Measurements from ENCODE around the gene PCYT1A.

DNA sequence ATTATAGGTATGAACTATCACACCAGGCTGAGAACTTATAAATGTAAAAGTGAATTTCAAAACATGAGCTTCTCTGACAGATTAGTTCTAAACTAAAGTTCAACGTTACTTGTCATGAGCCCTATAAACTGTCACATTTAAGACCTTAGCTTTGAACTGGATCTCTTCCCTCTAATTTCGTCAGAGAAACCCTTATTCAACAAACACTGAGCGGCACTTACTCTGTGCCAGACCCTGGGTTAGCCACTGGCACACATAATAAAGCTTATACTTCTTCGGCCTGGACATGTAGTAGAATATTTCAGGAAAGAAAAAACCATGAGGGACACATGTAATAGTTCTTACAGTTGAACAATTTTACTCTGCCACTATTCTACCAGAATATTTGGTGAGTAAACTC is 5.6 kb downstream of the PCYT1A start:
- TF ChIP-seq, protein P1, sequence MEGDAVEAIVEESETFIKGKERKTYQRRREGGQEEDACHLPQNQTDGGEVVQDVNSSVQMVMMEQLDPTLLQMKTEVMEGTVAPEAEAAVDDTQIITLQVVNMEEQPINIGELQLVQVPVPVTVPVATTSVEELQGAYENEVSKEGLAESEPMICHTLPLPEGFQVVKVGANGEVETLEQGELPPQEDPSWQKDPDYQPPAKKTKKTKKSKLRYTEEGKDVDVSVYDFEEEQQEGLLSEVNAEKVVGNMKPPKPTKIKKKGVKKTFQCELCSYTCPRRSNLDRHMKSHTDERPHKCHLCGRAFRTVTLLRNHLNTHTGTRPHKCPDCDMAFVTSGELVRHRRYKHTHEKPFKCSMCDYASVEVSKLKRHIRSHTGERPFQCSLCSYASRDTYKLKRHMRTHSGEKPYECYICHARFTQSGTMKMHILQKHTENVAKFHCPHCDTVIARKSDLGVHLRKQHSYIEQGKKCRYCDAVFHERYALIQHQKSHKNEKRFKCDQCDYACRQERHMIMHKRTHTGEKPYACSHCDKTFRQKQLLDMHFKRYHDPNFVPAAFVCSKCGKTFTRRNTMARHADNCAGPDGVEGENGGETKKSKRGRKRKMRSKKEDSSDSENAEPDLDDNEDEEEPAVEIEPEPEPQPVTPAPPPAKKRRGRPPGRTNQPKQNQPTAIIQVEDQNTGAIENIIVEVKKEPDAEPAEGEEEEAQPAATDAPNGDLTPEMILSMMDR (IDR thresholded peaks at IDR 0.05), result no peak
- TF ChIP-seq EZH2 (IDR thresholded peaks at IDR 0.05; ENCODE audit: borderline replicate concordance, insufficient read depth, low read depth, low read length, poor library complexity, severe bottlenecking), result no peak

Data from B cell (primary cell).